22Rv1 (cell line): Measurements from ENCODE around the gene TMED10.

Experiments used
- ZFX ChIP-seq: fragments of 450-650 bp; IDR thresholded peaks from 2 replicates; pipeline ENCODE4 v1.6.1; 2017; ENCODE audit warnings: antibody characterized with exemption, borderline replicate concordance
- TF ChIP-seq, protein P1 (sequence below): fragments of 450-650 bp; IDR thresholded peaks from 2 replicates; pipeline ENCODE4 v1.5.1; 2017; ENCODE audit warnings: mild to moderate bottlenecking

DNA sequence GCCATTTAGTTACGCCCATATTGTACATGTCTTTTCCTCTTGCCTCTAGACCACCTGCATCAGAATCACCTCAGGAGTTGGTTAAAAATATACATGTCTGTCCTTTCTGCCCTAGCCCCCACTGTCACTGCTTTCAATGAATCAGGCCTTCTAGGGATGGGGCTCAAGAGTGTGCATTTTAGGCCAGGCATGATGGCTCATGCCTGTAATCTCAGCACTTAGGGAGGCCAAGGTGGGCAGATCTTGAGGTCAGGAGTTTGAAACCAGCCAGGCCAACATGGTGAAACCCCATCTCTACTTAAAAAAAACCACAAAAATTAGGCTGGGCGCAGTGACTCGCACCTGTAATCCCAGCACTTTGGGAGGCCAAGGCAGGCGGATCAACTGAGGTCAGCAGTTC lies 13.6 kb upstream of the TMED10 start:
- TF ChIP-seq, protein P1, sequence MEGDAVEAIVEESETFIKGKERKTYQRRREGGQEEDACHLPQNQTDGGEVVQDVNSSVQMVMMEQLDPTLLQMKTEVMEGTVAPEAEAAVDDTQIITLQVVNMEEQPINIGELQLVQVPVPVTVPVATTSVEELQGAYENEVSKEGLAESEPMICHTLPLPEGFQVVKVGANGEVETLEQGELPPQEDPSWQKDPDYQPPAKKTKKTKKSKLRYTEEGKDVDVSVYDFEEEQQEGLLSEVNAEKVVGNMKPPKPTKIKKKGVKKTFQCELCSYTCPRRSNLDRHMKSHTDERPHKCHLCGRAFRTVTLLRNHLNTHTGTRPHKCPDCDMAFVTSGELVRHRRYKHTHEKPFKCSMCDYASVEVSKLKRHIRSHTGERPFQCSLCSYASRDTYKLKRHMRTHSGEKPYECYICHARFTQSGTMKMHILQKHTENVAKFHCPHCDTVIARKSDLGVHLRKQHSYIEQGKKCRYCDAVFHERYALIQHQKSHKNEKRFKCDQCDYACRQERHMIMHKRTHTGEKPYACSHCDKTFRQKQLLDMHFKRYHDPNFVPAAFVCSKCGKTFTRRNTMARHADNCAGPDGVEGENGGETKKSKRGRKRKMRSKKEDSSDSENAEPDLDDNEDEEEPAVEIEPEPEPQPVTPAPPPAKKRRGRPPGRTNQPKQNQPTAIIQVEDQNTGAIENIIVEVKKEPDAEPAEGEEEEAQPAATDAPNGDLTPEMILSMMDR, result no peak
- TF ChIP-seq ZFX, result no peak
